Measurements from ENCODE around the gene SLC25A6. TPM values are rescaled to one million over a fixed set of nuclear protein-coding genes. Genes with fewer than 3 reads are reported as not detected.

The SLC25A6 gene
- total and polyA plus RNA-seq, 9 donors, result 105 to 703 (median 519) TPM

GRCh38 chrX:1361275-1361674 lies 30.6 kb downstream of the SLC25A6 start:
- DNase-seq, result peak in 3 of 5 donors; percentile 6 to 23 (median 12)
- H3K36me3 ChIP-seq, result no peaks in the 10 kb centered on the region
- 76 to 84% (median 83%) methylated on average over 12 of the region's 12 CpGs for WGBS, 3 donors

GRCh38 chrX:1360171-1360570 lies 31.7 kb downstream of the SLC25A6 start:
- H3K27me3 ChIP-seq, result no peaks in the 10 kb centered on the region
- peaks cover 6% of the 10 kb centered on the region for H3K4me1 ChIP-seq (ENCODE audit: insufficient read depth)
- no peak overlapping the region for H3K4me3 ChIP-seq
- intact Hi-C loops (cut with DNase I), result no loop called here
- DNase-seq, result no peak
- 80 to 89% (median 87%) methylated on average over 2 of the region's 2 CpGs for WGBS, 3 donors
- no peaks in the 10 kb centered on the region for H3K36me3 ChIP-seq
- H3K27ac ChIP-seq, result no peak overlapping the region
- peaks cover 0 to 10% of the 10 kb centered on the region in 2 donors for H3K9me3 ChIP-seq
- TF ChIP-seq EP300 (IDR thresholded peaks at IDR 0.05) (no peak), CTCF (IDR thresholded peaks at IDR 0.05) (no peak), POLR2A (IDR thresholded peaks at IDR 0.05) (no peak)

More at GRCh38 chrX:1361275-1361674, 30.6 kb downstream of the SLC25A6 start:
- Histone ChIP-seq H3K27ac (no peak overlapping the region), H3K4me1 (ENCODE audit: insufficient read depth) (no peaks in the 10 kb centered on the region), H3K4me3 (no peak overlapping the region), H3K27me3 (no peaks in the 10 kb centered on the region), H3K9me3 (peaks cover 0 to 10% of the 10 kb centered on the region in 2 donors)
- TF ChIP-seq POLR2A (IDR thresholded peaks at IDR 0.05) (no peak), CTCF (IDR thresholded peaks at IDR 0.05) (no peak), EP300 (IDR thresholded peaks at IDR 0.05) (no peak)
- intact Hi-C loops (cut with DNase I), result no loop called here

GRCh38 chrX:1359477-1359873 lies 32.4 kb downstream of the SLC25A6 start:
- intact Hi-C loops (cut with DNase I), result no loop called here
- TF ChIP-seq POLR2A (IDR thresholded peaks at IDR 0.05) (no peak), EP300 (IDR thresholded peaks at IDR 0.05) (no peak), CTCF (IDR thresholded peaks at IDR 0.05) (no peak)
- 82 to 86% (median 86%) methylated on average over 4 of the region's 4 CpGs for WGBS, 3 donors
- Histone ChIP-seq H3K4me1 (ENCODE audit: insufficient read depth) (peaks cover 6% of the 10 kb centered on the region), H3K27ac (no peak overlapping the region), H3K9me3 (peaks cover 0 to 10% of the 10 kb centered on the region in 2 donors), H3K27me3 (no peaks in the 10 kb centered on the region), H3K36me3 (no peaks in the 10 kb centered on the region), H3K4me3 (no peak overlapping the region)
- no peak for DNase-seq

- intact Hi-C loops (cut with DNase I), result no loop called here
- Histone ChIP-seq H3K36me3 (no peaks in the 10 kb centered on the region), H3K27ac (no peak overlapping the region), H3K27me3 (no peaks in the 10 kb centered on the region), H3K4me1 (ENCODE audit: insufficient read depth) (peaks cover 6% of the 10 kb centered on the region), H3K9me3 (peaks cover 0 to 10% of the 10 kb centered on the region in 2 donors), H3K4me3 (no peak overlapping the region)
- WGBS, 3 donors, result 84 to 86% (median 85%) methylated on average over 6 of the region's 6 CpGs
- peak in 1 of 5 donors; percentile 17 for DNase-seq
- no peak for TF ChIP-seq POLR2A (IDR thresholded peaks at IDR 0.05)
- no peak for TF ChIP-seq EP300 (IDR thresholded peaks at IDR 0.05)
- no peak for TF ChIP-seq CTCF (IDR thresholded peaks at IDR 0.05)
Observed at GRCh38 chrX:1358793-1359476, 33.0 kb downstream of the SLC25A6 start.

Data from ovary (tissue), 9 donors.